Measurements from ENCODE around the gene B4GALNT4. TPM values are rescaled to one million over a fixed set of nuclear protein-coding genes. Genes with fewer than 3 reads are reported as not detected.

Gene B4GALNT4
- total and polyA plus RNA-seq, 2 donors from 2014 or later, result 0.82 to 1.4 TPM

- Histone ChIP-seq H3K36me3 (ENCODE audit: control insufficient read depth in 2 of 3, insufficient read depth in 3 of 3, low read length in 3 of 3) (no peaks in the 10 kb centered on the region), H3K4me1 (ENCODE audit: control insufficient read depth in 2 of 3, insufficient read depth in 2 of 3, low read depth in 1 of 3, low read length in 3 of 3) (peaks cover 3 to 21% (median 21%) of the 10 kb centered on the region in 3 donors), H3K4me3 (ENCODE audit: low read length in 3 of 3) (no peak overlapping the region), H3K9ac (ENCODE audit: low read length in 3 of 3) (peak overlapping the region in 1 of 3 donors; percentile 16), H3K27me3 (ENCODE audit: control insufficient read depth, insufficient read depth, low read length) (no peaks in the 10 kb centered on the region), H3K27ac (ENCODE audit: low read depth in 2 of 2, low read length in 2 of 2) (peak overlapping the region in 1 of 2 donors; percentile 14), H3K9me3 (ENCODE audit: control insufficient read depth in 2 of 3, insufficient read depth in 1 of 3, low read length in 3 of 3) (no peaks in the 10 kb centered on the region)
- DNase-seq (no peak), FAIRE-seq (no peak)
- intact Hi-C loops (cut with DNase I), result loop anchor here (10.0 kb wide), 1 partner anchor 46 kb away; the partner anchor contains the start of gene IFITM2
- no peak for TF ChIP-seq CTCF (IDR thresholded peaks at IDR 0.05; ENCODE audit: borderline replicate concordance, extremely low read depth, insufficient read depth)
These were observed 18.5 kb upstream of the B4GALNT4 start for GRCh38 chr11:350723-351255.

- DNase-seq, result no peak
- peaks cover 3 to 21% (median 21%) of the 10 kb centered on the region in 3 donors for H3K4me1 ChIP-seq (ENCODE audit: control insufficient read depth in 2 of 3, insufficient read depth in 2 of 3, low read depth in 1 of 3, low read length in 3 of 3)
- H3K4me3 ChIP-seq (ENCODE audit: low read length in 3 of 3), result no peak overlapping the region
- H3K9me3 ChIP-seq (ENCODE audit: control insufficient read depth in 2 of 3, insufficient read depth in 1 of 3, low read length in 3 of 3), result no peaks in the 10 kb centered on the region
- H3K9ac ChIP-seq (ENCODE audit: low read length in 3 of 3), result no peak overlapping the region
- FAIRE-seq, result no peak
- intact Hi-C loops (cut with DNase I), result loop anchor here (10.0 kb wide), 1 partner anchor 47 kb away; the partner anchor contains the start of gene IFITM2
- peak overlapping the region in 1 of 2 donors; percentile 14 for H3K27ac ChIP-seq (ENCODE audit: low read depth in 2 of 2, low read length in 2 of 2)
- H3K36me3 ChIP-seq (ENCODE audit: control insufficient read depth in 2 of 3, insufficient read depth in 3 of 3, low read length in 3 of 3), result peaks cover 0 to under 1% (median 0%) of the 10 kb centered on the region in 3 donors
- no peaks in the 10 kb centered on the region for H3K27me3 ChIP-seq (ENCODE audit: control insufficient read depth, insufficient read depth, low read length)
- TF ChIP-seq CTCF (IDR thresholded peaks at IDR 0.05; ENCODE audit: borderline replicate concordance, extremely low read depth, insufficient read depth), result no peak
These were observed 17.9 kb upstream of the B4GALNT4 start for GRCh38 chr11:351411-351810.

GRCh38 chr11:352456-353031 is 16.8 kb upstream of the B4GALNT4 start:
- DNase-seq, result no peak
- H3K4me3 ChIP-seq (ENCODE audit: low read length in 3 of 3), result no peak overlapping the region
- H3K9me3 ChIP-seq (ENCODE audit: control insufficient read depth in 2 of 3, insufficient read depth in 1 of 3, low read length in 3 of 3), result peaks cover 0 to 9% (median 0%) of the 10 kb centered on the region in 3 donors
- H3K9ac ChIP-seq (ENCODE audit: low read length in 3 of 3), result peak overlapping the region in 1 of 3 donors; percentile 9
- no peak for FAIRE-seq
- H3K36me3 ChIP-seq (ENCODE audit: control insufficient read depth in 2 of 3, insufficient read depth in 3 of 3, low read length in 3 of 3), result peaks cover 0 to 12% (median 0%) of the 10 kb centered on the region in 3 donors
- intact Hi-C loops (cut with DNase I), result loop anchor here (10.0 kb wide), 1 partner anchor 48 kb away; the partner anchor contains the start of gene IFITM2
- no peak for TF ChIP-seq CTCF (IDR thresholded peaks at IDR 0.05; ENCODE audit: borderline replicate concordance, extremely low read depth, insufficient read depth)
- H3K27ac ChIP-seq (ENCODE audit: low read depth in 2 of 2, low read length in 2 of 2), result peak overlapping the region; percentile 86 to 100
- peaks cover 6 to 21% (median 21%) of the 10 kb centered on the region in 3 donors for H3K4me1 ChIP-seq (ENCODE audit: control insufficient read depth in 2 of 3, insufficient read depth in 2 of 3, low read depth in 1 of 3, low read length in 3 of 3)
- no peaks in the 10 kb centered on the region for H3K27me3 ChIP-seq (ENCODE audit: control insufficient read depth, insufficient read depth, low read length)
